HL-60 (cell line): ENCODE results near the gene RTN4RL1.

Source experiments
- GABPA ChIP-seq: IDR thresholded peaks from 2 replicates; pipeline ENCODE4 v1.6.1; 2012; ENCODE audit warnings: low read depth
- POLR2AphosphoS5 ChIP-seq: IDR thresholded peaks from 2 replicates; pipeline ENCODE4 v1.6.1; 2012; ENCODE audit warnings: low read depth
- SPI1 ChIP-seq: IDR thresholded peaks from 2 replicates; pipeline ENCODE4 v1.6.1; 2012; ENCODE audit warnings: low read depth, mild to moderate bottlenecking, borderline replicate concordance
- TF ChIP-seq, protein P1 (sequence below): IDR thresholded peaks from one replicate; pipeline ENCODE4 v1.5.1; 2011; ENCODE audit warnings: low read length, control low read depth, inconsistent platforms; ENCODE audit not compliant: insufficient read depth
- TF ChIP-seq, protein P2 (sequence below): IDR thresholded peaks from 2 replicates; pipeline ENCODE4 v1.6.1; 2012; ENCODE audit warnings: low read depth; ENCODE audit not compliant: insufficient replicate concordance

DNA sequence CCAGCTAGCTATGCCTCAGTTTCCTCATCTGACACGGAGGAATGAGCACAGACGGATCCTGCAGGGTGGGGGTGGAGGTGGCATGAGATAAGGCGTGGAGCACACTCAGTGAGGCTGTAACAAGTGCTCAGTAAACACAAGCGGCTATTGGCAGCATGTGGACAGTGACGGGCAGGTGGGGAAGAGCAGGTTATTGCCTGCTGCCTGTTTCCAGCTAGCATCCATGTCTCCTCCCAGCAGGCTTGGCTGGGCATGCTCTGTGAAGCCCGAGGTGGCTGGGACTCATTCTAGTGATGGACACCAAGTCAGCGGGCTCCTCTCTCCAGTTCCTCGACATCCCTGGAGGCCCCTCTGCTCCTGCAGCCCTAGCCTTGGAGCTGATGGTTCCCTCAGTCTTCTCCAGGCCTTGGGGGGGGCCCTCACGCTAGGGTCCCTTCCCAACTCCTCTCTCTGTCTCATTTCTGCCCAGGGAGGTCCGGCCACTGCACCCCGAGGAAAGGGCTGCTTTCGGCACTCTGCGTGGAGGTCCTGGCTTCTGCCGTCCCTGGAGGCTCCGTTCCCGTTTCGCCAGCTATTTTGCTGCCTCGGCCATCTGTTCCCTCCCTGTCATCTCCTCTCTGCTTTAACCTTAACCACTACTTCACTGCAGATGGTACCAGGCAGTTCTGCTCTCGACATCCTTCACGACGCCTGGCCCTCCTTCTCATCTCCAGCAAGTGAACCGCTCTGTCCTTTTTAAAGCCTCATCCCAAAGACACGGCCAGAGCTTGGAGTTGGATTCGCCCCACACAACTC lies 6.2 kb downstream of the RTN4RL1 start:
- TF ChIP-seq, protein P1, sequence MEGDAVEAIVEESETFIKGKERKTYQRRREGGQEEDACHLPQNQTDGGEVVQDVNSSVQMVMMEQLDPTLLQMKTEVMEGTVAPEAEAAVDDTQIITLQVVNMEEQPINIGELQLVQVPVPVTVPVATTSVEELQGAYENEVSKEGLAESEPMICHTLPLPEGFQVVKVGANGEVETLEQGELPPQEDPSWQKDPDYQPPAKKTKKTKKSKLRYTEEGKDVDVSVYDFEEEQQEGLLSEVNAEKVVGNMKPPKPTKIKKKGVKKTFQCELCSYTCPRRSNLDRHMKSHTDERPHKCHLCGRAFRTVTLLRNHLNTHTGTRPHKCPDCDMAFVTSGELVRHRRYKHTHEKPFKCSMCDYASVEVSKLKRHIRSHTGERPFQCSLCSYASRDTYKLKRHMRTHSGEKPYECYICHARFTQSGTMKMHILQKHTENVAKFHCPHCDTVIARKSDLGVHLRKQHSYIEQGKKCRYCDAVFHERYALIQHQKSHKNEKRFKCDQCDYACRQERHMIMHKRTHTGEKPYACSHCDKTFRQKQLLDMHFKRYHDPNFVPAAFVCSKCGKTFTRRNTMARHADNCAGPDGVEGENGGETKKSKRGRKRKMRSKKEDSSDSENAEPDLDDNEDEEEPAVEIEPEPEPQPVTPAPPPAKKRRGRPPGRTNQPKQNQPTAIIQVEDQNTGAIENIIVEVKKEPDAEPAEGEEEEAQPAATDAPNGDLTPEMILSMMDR, result no peak
- TF ChIP-seq, protein P2, sequence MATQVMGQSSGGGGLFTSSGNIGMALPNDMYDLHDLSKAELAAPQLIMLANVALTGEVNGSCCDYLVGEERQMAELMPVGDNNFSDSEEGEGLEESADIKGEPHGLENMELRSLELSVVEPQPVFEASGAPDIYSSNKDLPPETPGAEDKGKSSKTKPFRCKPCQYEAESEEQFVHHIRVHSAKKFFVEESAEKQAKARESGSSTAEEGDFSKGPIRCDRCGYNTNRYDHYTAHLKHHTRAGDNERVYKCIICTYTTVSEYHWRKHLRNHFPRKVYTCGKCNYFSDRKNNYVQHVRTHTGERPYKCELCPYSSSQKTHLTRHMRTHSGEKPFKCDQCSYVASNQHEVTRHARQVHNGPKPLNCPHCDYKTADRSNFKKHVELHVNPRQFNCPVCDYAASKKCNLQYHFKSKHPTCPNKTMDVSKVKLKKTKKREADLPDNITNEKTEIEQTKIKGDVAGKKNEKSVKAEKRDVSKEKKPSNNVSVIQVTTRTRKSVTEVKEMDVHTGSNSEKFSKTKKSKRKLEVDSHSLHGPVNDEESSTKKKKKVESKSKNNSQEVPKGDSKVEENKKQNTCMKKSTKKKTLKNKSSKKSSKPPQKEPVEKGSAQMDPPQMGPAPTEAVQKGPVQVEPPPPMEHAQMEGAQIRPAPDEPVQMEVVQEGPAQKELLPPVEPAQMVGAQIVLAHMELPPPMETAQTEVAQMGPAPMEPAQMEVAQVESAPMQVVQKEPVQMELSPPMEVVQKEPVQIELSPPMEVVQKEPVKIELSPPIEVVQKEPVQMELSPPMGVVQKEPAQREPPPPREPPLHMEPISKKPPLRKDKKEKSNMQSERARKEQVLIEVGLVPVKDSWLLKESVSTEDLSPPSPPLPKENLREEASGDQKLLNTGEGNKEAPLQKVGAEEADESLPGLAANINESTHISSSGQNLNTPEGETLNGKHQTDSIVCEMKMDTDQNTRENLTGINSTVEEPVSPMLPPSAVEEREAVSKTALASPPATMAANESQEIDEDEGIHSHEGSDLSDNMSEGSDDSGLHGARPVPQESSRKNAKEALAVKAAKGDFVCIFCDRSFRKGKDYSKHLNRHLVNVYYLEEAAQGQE, result no peak
- TF ChIP-seq POLR2AphosphoS5, result no peak
- TF ChIP-seq GABPA, result no peak
- no peak for TF ChIP-seq SPI1
